ENCODE measurements around the gene PIK3C2A. TPM values are rescaled to one million over a fixed set of nuclear protein-coding genes. Genes with fewer than 3 reads are reported as not detected.
A peak's percentile ranks its signal among the peaks of the same experiment; 100 is the strongest.

PIK3C2A gene
- total and polyA plus RNA-seq, 2 of the 13 experiments (the other 11 are each of a cell fraction or from before 2014, with no cell fraction given) = 27.5 to 49.9 TPM

GRCh38 chr11:17207317-17208256 is at the start of gene PIK3C2A (continued):
- peak; percentile 41; the same call in 1 of the 2 replicates for TF ChIP-seq DZIP1 (CRISPR knock-in tag; IDR thresholded peaks at IDR 0.05)
- TF ChIP-seq TP53 (CRISPR knock-in tag; conservative IDR thresholded peaks at IDR 0.05) = no peak
- no peak; the same call in 1 of the 2 replicates for TF ChIP-seq MAF1 (CRISPR knock-in tag; IDR thresholded peaks at IDR 0.05; ENCODE audit: borderline replicate concordance)
- TF ChIP-seq, protein P1, sequence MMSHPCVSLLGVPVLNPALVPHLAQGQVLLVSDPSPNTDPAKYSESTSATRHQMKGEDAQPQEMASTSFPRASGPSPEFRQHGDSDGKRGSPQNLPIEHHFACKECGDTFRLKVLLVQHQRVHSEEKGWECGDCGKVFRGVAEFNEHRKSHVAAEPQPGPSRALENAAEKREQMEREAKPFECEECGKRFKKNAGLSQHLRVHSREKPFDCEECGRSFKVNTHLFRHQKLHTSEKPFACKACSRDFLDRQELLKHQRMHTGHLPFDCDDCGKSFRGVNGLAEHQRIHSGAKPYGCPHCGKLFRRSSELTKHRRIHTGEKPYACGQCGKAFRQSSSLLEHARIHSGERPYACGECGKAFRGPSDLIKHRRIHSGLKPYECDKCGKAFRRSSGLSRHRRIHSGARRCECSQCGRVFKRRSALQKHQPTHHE (CRISPR knock-in tag; IDR thresholded peaks at IDR 0.05; ENCODE audit: borderline replicate concordance) = no peak
- peak; percentile 90; the same call in 1 of the 2 replicates for TF ChIP-seq ZNF430 (CRISPR knock-in tag; IDR thresholded peaks at IDR 0.05)
- no peak for TF ChIP-seq CEBPG (CRISPR knock-in tag; IDR thresholded peaks at IDR 0.05)
- TF ChIP-seq, protein P2, sequence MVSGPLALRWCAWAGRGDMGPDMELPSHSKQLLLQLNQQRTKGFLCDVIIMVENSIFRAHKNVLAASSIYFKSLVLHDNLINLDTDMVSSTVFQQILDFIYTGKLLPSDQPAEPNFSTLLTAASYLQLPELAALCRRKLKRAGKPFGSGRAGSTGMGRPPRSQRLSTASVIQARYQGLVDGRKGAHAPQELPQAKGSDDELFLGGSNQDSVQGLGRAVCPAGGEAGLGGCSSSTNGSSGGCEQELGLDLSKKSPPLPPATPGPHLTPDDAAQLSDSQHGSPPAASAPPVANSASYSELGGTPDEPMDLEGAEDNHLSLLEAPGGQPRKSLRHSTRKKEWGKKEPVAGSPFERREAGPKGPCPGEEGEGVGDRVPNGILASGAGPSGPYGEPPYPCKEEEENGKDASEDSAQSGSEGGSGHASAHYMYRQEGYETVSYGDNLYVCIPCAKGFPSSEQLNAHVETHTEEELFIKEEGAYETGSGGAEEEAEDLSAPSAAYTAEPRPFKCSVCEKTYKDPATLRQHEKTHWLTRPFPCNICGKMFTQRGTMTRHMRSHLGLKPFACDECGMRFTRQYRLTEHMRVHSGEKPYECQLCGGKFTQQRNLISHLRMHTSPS (CRISPR knock-in tag; IDR thresholded peaks at IDR 0.05; ENCODE audit: low read depth) = peak; percentile 23; the same call in 1 of the 2 replicates
- no peak for TF ChIP-seq GPN1 (CRISPR knock-in tag; IDR thresholded peaks at IDR 0.05; ENCODE audit: borderline replicate concordance)
- TF ChIP-seq PHF20 (CRISPR knock-in tag; IDR thresholded peaks at IDR 0.05) = 0 out of 2 replicates have a peak, but pooled peaks have one; percentile 52
- peak; percentile 46; the same call in 1 of the 2 replicates for TF ChIP-seq ZSCAN22 (CRISPR knock-in tag; IDR thresholded peaks at IDR 0.05)
- TF ChIP-seq ARNT (IDR thresholded peaks at IDR 0.05) = no peak
- TF ChIP-seq, protein P3, sequence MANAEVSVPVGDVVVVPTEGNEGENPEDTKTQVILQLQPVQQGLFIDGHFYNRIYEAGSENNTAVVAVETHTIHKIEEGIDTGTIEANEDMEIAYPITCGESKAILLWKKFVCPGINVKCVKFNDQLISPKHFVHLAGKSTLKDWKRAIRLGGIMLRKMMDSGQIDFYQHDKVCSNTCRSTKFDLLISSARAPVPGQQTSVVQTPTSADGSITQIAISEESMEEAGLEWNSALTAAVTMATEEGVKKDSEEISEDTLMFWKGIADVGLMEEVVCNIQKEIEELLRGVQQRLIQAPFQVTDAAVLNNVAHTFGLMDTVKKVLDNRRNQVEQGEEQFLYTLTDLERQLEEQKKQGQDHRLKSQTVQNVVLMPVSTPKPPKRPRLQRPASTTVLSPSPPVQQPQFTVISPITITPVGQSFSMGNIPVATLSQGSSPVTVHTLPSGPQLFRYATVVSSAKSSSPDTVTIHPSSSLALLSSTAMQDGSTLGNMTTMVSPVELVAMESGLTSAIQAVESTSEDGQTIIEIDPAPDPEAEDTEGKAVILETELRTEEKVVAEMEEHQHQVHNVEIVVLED (CRISPR knock-in tag; IDR thresholded peaks at IDR 0.05; ENCODE audit: borderline replicate concordance) = peak; percentile 71; the same call in 1 of the 2 replicates
- TF ChIP-seq RERE (CRISPR knock-in tag; IDR thresholded peaks at IDR 0.05; ENCODE audit: low read depth) = no peak

Data from HepG2 (cell line).